H1 (cell line): ENCODE results near the gene VAV2.

ENCODE experiments used
- BRCA1 ChIP-seq: IDR thresholded peaks from 2 replicates; pipeline ENCODE4 v1.6.1; 2012; ENCODE audit warnings: low read depth, low read length, improper control_type of control experiment
- CEBPB ChIP-seq: IDR thresholded peaks from 2 replicates; pipeline ENCODE4 v1.6.1; 2012; ENCODE audit warnings: low read depth, low read length
- CHD2 ChIP-seq: IDR thresholded peaks from 2 replicates; pipeline ENCODE4 v1.6.1; 2012; ENCODE audit warnings: low read length, improper control_type of control experiment
- CREB1 ChIP-seq: IDR thresholded peaks from 2 replicates; pipeline ENCODE4 v1.6.1; 2012; ENCODE audit warnings: inconsistent platforms
- CTCF ChIP-seq, 3 experiments: IDR thresholded peaks; 1 replicate in 2 of 3; 2 replicates in 1 of 3; pipeline versions ENCODE4 v1.5.1 to v1.6.1; 2011; ENCODE audit warnings: low read length in 3 of 3, mild to moderate bottlenecking in 3 of 3, inconsistent platforms in 2 of 3, low read depth in 1 of 3, moderate library complexity in 1 of 3; ENCODE audit not compliant: insufficient read depth in 1 of 3; ENCODE audit errors: control extremely low read depth in 1 of 3
- FOSL1 ChIP-seq: IDR thresholded peaks from 2 replicates; pipeline ENCODE4 v1.6.1; 2011; ENCODE audit warnings: mild to moderate bottlenecking, low read depth, low read length, moderate library complexity; ENCODE audit not compliant: insufficient read depth
- RAD21 ChIP-seq, 2 experiments: IDR thresholded peaks in 1 of 2; conservative IDR thresholded peaks in 1 of 2; 2 replicates each; pipeline ENCODE4 v1.6.1; 2011; ENCODE audit warnings: low read depth in 2 of 2, low read length in 2 of 2, improper control_type of control experiment in 1 of 2, inconsistent platforms in 1 of 2, mild to moderate bottlenecking in 1 of 2, moderate library complexity in 1 of 2
- SIN3A ChIP-seq, 2 experiments: IDR thresholded peaks in 1 of 2; conservative IDR thresholded peaks in 1 of 2; 2 replicates each; pipeline ENCODE4 v1.6.1; 2011 to 2012; ENCODE audit warnings: low read length in 2 of 2, improper control_type of control experiment in 1 of 2, low read depth in 1 of 2, mild to moderate bottlenecking in 1 of 2
- SRF ChIP-seq: IDR thresholded peaks from 2 replicates; pipeline ENCODE4 v1.6.1; 2011; ENCODE audit warnings: mild to moderate bottlenecking, low read depth, low read length, moderate library complexity
- TCF12 ChIP-seq: IDR thresholded peaks from 2 replicates; pipeline ENCODE4 v1.6.1; 2011; ENCODE audit warnings: low read depth, mild to moderate bottlenecking, low read length
- YY1 ChIP-seq: IDR thresholded peaks from 2 replicates; pipeline ENCODE4 v1.6.1; 2011; ENCODE audit warnings: low read depth, mild to moderate bottlenecking, low read length
- ZNF274 ChIP-seq: IDR thresholded peaks from 2 replicates; pipeline ENCODE4 v1.7.0; 2012; ENCODE audit warnings: low read length, borderline replicate concordance; ENCODE audit errors: extremely low read depth

GRCh38 chr9:133805876-133806622, 186.1 kb downstream of the VAV2 start:
- TF ChIP-seq SIN3A (conservative IDR thresholded peaks at IDR 0.05 in 1 of 2, IDR thresholded peaks at IDR 0.05 in 1 of 2; ENCODE audit: low read depth in 1 of 2, low read length in 2 of 2) = no peak
- TF ChIP-seq CREB1 = no peak
- no peak for TF ChIP-seq CTCF (IDR thresholded peaks at IDR 0.05; ENCODE audit: control extremely low read depth in 1 of 3, insufficient read depth in 1 of 3, low read depth in 1 of 3, low read length in 3 of 3)
- no peak for TF ChIP-seq ZNF274
- no peak for TF ChIP-seq CEBPB
- TF ChIP-seq BRCA1 = no peak
- no peak for TF ChIP-seq CHD2
- TF ChIP-seq YY1 = no peak
- TF ChIP-seq RAD21 (IDR thresholded peaks at IDR 0.05 in 1 of 2, conservative IDR thresholded peaks at IDR 0.05 in 1 of 2; ENCODE audit: low read depth in 2 of 2, low read length in 2 of 2) = no peak
- TF ChIP-seq SRF = no peak
- TF ChIP-seq FOSL1 = no peak
- no peak for TF ChIP-seq TCF12
